WTC11 (cell line): ENCODE data around the gene CA10. TPM values are rescaled to one million over a fixed set of nuclear protein-coding genes. Genes with fewer than 3 reads are reported as not detected.

ENCODE experiments used
- ATAC-seq: fragments of 200-7000 bp; cut with Tn5 transposase; 2 replicates; pipeline ENCODE4 v1.10.0; 2021; ENCODE audit warnings: mild to moderate bottlenecking, moderate library complexity
- CTCF ChIA-PET: fragments of 300-600 bp; sonication (Branson Sonifier 250); formaldehyde crosslinking; loops from one replicate; lab custom pipeline; 2021; ENCODE audit warnings: antibody characterized with exemption; lab: Charles Lee
- POLR2A ChIA-PET: fragments of 350-600 bp; sonication (Branson Sonifier 250); formaldehyde crosslinking; loops from one replicate; lab custom pipeline; 2021; ENCODE audit warnings: antibody characterized with exemption; lab: Charles Lee
- DNase-seq: peaks from one replicate; pipeline ENCODE4 v3.0.0; 2021; ENCODE audit warnings: low spot score
- H3K27ac Mint-ChIP-seq: 2 replicates; pipeline ENCODE4 v1.8.0; 2021; ENCODE audit warnings: mixed read lengths
- H3K27me3 Mint-ChIP-seq: 2 replicates; pipeline ENCODE4 v1.8.0; 2021; ENCODE audit warnings: low read depth, mild to moderate bottlenecking, moderate library complexity, mixed read lengths
- H3K36me3 Mint-ChIP-seq: 2 replicates; pipeline ENCODE4 v1.8.0; 2021; ENCODE audit warnings: mixed read lengths
- H3K4me1 Mint-ChIP-seq: 2 replicates; pipeline ENCODE4 v1.8.0; 2022; ENCODE audit warnings: mixed read lengths
- H3K4me3 Mint-ChIP-seq: 2 replicates; pipeline ENCODE4 v1.8.0; 2021; ENCODE audit warnings: mild to moderate bottlenecking, moderate library complexity, mixed read lengths
- H3K9me3 Mint-ChIP-seq: 2 replicates; pipeline ENCODE4 v1.8.0; 2021; ENCODE audit warnings: mixed read lengths
- AR ChIP-seq: fragments of 250-450 bp; sonication (Bioruptor Pico); IDR thresholded peaks from 2 replicates; pipeline ENCODE4 v1.9.0; 2021; ENCODE audit warnings: mild to moderate bottlenecking
- CBFB ChIP-seq: sonication (generic); formaldehyde crosslinking; IDR thresholded peaks from 2 replicates; pipeline ENCODE4 v1.8.1; 2022; ENCODE audit warnings: mild to moderate bottlenecking, low read depth, missing genetic modification reagents
- CDX4 ChIP-seq: fragments of 250-450 bp; sonication (Bioruptor Pico); IDR thresholded peaks from 2 replicates; pipeline ENCODE4 v1.9.0; 2021; ENCODE audit warnings: moderate library complexity, mild to moderate bottlenecking, inconsistent platforms, borderline replicate concordance
- CREB1 ChIP-seq: sonication (generic); formaldehyde crosslinking; IDR thresholded peaks from 2 replicates; pipeline ENCODE4 v1.8.0; 2023; ENCODE audit warnings: mild to moderate bottlenecking, missing genetic modification reagents
- ERG ChIP-seq: fragments of 250-450 bp; sonication (Bioruptor Pico); IDR thresholded peaks from 2 replicates; pipeline ENCODE4 v1.8.0; 2021; ENCODE audit warnings: mild to moderate bottlenecking
- FOXK1 ChIP-seq: sonication (generic); formaldehyde crosslinking; IDR thresholded peaks from 2 replicates; pipeline ENCODE4 v1.8.0; 2022; ENCODE audit warnings: mild to moderate bottlenecking, moderate library complexity, missing genetic modification reagents
- FOXP1 ChIP-seq: sonication (generic); formaldehyde crosslinking; IDR thresholded peaks from 2 replicates; pipeline ENCODE4 v1.8.0; 2022; ENCODE audit warnings: missing genetic modification reagents, mild to moderate bottlenecking, moderate library complexity, borderline replicate concordance
- GABPB1 ChIP-seq: sonication (generic); formaldehyde crosslinking; IDR thresholded peaks from 2 replicates; pipeline ENCODE4 v1.8.1; 2023; ENCODE audit warnings: mild to moderate bottlenecking, missing genetic modification reagents
- MAX ChIP-seq: sonication (generic); formaldehyde crosslinking; IDR thresholded peaks from 2 replicates; pipeline ENCODE4 v1.8.0; 2022; ENCODE audit warnings: mild to moderate bottlenecking, missing genetic modification reagents
- MYBL2 ChIP-seq: sonication (generic); formaldehyde crosslinking; IDR thresholded peaks from 2 replicates; pipeline ENCODE4 v1.8.1; 2023; ENCODE audit warnings: mild to moderate bottlenecking, moderate library complexity, missing genetic modification reagents
- NR3C1 ChIP-seq: sonication (generic); formaldehyde crosslinking; conservative IDR thresholded peaks from 2 replicates; pipeline ENCODE4 v1.8.1; 2023; ENCODE audit warnings: low read depth, mild to moderate bottlenecking, missing genetic modification reagents
- OVOL2 ChIP-seq: fragments of 250-450 bp; sonication (Bioruptor Pico); IDR thresholded peaks from 2 replicates; pipeline ENCODE4 v1.9.0; 2021; ENCODE audit warnings: mild to moderate bottlenecking, borderline replicate concordance
- SMAD4 ChIP-seq: sonication (generic); formaldehyde crosslinking; IDR thresholded peaks from 2 replicates; pipeline ENCODE4 v1.8.0; 2022; ENCODE audit warnings: mild to moderate bottlenecking, missing genetic modification reagents
- SOX15 ChIP-seq: fragments of 250-450 bp; sonication (Bioruptor Pico); IDR thresholded peaks from 2 replicates; pipeline ENCODE4 v1.9.0; 2021; ENCODE audit warnings: mild to moderate bottlenecking
- STAT6 ChIP-seq: sonication (generic); formaldehyde crosslinking; conservative IDR thresholded peaks from 2 replicates; pipeline ENCODE4 v1.8.1; 2023; ENCODE audit warnings: mild to moderate bottlenecking, low read depth, missing genetic modification reagents, moderate library complexity
- TEAD1 ChIP-seq: sonication (generic); formaldehyde crosslinking; IDR thresholded peaks from 2 replicates; pipeline ENCODE4 v1.8.0; 2022; ENCODE audit warnings: mild to moderate bottlenecking, missing genetic modification reagents
- TP53 ChIP-seq: sonication (generic); formaldehyde crosslinking; IDR thresholded peaks from 2 replicates; pipeline ENCODE4 v1.8.1; 2023; ENCODE audit warnings: mild to moderate bottlenecking, missing genetic modification reagents
- USF2 ChIP-seq: sonication (generic); formaldehyde crosslinking; IDR thresholded peaks from 2 replicates; pipeline ENCODE4 v1.8.1; 2023; ENCODE audit warnings: mild to moderate bottlenecking, missing genetic modification reagents, moderate library complexity
- ZBTB43 ChIP-seq: sonication (generic); formaldehyde crosslinking; IDR thresholded peaks from 2 replicates; pipeline ENCODE4 v1.8.1; 2023; ENCODE audit warnings: mild to moderate bottlenecking, missing genetic modification reagents
- ZNF121 ChIP-seq: sonication (generic); formaldehyde crosslinking; IDR thresholded peaks from 2 replicates; pipeline ENCODE4 v1.8.0; 2023; ENCODE audit warnings: missing genetic modification reagents
- ZNF138 ChIP-seq: sonication (generic); formaldehyde crosslinking; conservative IDR thresholded peaks from 2 replicates; pipeline ENCODE4 v1.8.1; 2022; ENCODE audit warnings: mild to moderate bottlenecking, moderate library complexity, missing genetic modification reagents
- ZNF263 ChIP-seq: sonication (generic); formaldehyde crosslinking; IDR thresholded peaks from 2 replicates; pipeline ENCODE4 v1.8.1; 2022; ENCODE audit warnings: low read depth, mild to moderate bottlenecking, moderate library complexity, missing genetic modification reagents
- total RNA-seq: library from RNA; stranded (reverse); gene quantifications from 3 replicates; pipeline ENCODE4 v1.2.3, GENCODE V29; 2021

The CA10 gene
- total RNA-seq, 1 experiment from 2014 or later: 0.90 TPM

GRCh38 chr17:51660266-51660665 lies 498.2 kb downstream of the CA10 start (continued):
- TF ChIP-seq AR (CRISPR knock-in tag) (no peak), CDX4 (no peak), MYBL2 (CRISPR knock-in tag) (no peak), ZBTB43 (CRISPR knock-in tag) (no peak), TP53 (CRISPR knock-in tag) (no peak), TEAD1 (CRISPR knock-in tag) (no peak), ZNF121 (CRISPR knock-in tag) (no peak)

GRCh38 chr17:51657224-51657623 lies 501.3 kb downstream of the CA10 start:
- Mint-ChIP-seq H3K9me3 (peaks cover 22% of the 10 kb centered on the region), H3K36me3 (0 out of 2 replicates have a peak, but pooled peaks cover 3% of the 10 kb centered on the region), H3K27me3 (no peaks in the 10 kb centered on the region), H3K4me1 (no peaks in the 10 kb centered on the region), H3K27ac (no peak overlapping the region), H3K4me3 (no peak overlapping the region)
- ATAC-seq (no peak), DNase-seq (no peak)
- ChIA-PET POLR2A (no interaction called here), CTCF (no interaction called here)
- TF ChIP-seq STAT6 (CRISPR knock-in tag) (no peak), SOX15 (CRISPR knock-in tag) (no peak), GABPB1 (no peak), NR3C1 (no peak), USF2 (CRISPR knock-in tag) (no peak), FOXK1 (CRISPR knock-in tag) (no peak), CREB1 (no peak), FOXP1 (CRISPR knock-in tag) (no peak), SMAD4 (CRISPR knock-in tag) (no peak), OVOL2 (CRISPR knock-in tag) (no peak), ERG (CRISPR knock-in tag) (no peak), ZNF138 (CRISPR knock-in tag) (no peak), CBFB (CRISPR knock-in tag) (no peak), ZNF263 (CRISPR knock-in tag) (no peak), MAX (CRISPR knock-in tag) (no peak)
